Tibial nerve (tissue), 4 donors: ENCODE measurements around the gene ARHGEF16.

ENCODE experiments used
- EP300 ChIP-seq, 2 donors: sonication (generic); formaldehyde crosslinking; IDR thresholded peaks; one replicate each; pipeline ENCODE4 v1.6.1; 2017; ENCODE audit warnings: antibody characterized with exemption in 2 of 2, mild to moderate bottlenecking in 1 of 2
- TF ChIP-seq, protein P1 (sequence below), 5 experiments: fragments of 200-600 bp in 3 of 5; fragments of 450-650 bp in 2 of 5; sonication (generic) in 3 of 5; IDR thresholded peaks; one replicate each; pipeline ENCODE4 v1.5.1; 2016 to 2019; ENCODE audit warnings: antibody characterized with exemption in 5 of 5, mild to moderate bottlenecking in 3 of 5, moderate library complexity in 2 of 5

GRCh38 chr1:3527774-3528173 lies 73.3 kb downstream of the ARHGEF16 start:
- TF ChIP-seq, protein P1, sequence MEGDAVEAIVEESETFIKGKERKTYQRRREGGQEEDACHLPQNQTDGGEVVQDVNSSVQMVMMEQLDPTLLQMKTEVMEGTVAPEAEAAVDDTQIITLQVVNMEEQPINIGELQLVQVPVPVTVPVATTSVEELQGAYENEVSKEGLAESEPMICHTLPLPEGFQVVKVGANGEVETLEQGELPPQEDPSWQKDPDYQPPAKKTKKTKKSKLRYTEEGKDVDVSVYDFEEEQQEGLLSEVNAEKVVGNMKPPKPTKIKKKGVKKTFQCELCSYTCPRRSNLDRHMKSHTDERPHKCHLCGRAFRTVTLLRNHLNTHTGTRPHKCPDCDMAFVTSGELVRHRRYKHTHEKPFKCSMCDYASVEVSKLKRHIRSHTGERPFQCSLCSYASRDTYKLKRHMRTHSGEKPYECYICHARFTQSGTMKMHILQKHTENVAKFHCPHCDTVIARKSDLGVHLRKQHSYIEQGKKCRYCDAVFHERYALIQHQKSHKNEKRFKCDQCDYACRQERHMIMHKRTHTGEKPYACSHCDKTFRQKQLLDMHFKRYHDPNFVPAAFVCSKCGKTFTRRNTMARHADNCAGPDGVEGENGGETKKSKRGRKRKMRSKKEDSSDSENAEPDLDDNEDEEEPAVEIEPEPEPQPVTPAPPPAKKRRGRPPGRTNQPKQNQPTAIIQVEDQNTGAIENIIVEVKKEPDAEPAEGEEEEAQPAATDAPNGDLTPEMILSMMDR (IDR thresholded peaks at IDR 0.05), result no peak
- TF ChIP-seq EP300 (IDR thresholded peaks at IDR 0.05), result no peak
